Inferior parietal cortex (tissue), 1 donor: Measurements from ENCODE around the gene CES4A.

ENCODE experiments used
- DNase-seq: peaks from one replicate; pipeline ENCODE4 v3.0.0-alpha.2; 2016; ENCODE audit errors: extremely low spot score

Gene CES4A

DNA sequence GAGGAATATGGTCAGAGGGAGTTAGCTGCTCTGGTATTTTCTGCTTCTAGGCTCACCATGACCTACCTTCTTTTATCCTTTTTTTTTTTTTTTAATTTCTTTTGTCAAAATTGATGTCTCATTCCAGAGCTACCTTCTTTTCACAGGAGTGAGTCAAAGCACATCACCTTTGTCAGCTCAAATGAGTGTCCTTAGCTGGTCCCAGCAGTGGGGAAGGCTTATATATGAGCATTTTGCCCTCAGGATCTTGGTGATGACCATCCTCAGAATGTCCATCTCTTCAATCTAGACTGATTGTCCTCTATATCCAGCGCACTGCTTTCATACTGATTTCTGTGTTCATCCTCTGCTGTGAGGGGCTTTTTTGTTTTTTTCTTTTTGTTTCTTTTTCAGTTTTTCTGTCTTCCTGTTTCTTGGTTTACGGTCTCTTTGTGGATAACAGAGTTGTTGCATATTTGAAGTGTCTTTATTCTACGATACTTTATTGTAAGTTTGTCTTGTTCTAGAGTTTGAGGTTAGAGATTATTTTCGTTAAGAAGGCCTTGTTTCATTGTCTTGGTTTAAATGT is 65.5 kb downstream of the CES4A start:
- no peak for DNase-seq

DNA sequence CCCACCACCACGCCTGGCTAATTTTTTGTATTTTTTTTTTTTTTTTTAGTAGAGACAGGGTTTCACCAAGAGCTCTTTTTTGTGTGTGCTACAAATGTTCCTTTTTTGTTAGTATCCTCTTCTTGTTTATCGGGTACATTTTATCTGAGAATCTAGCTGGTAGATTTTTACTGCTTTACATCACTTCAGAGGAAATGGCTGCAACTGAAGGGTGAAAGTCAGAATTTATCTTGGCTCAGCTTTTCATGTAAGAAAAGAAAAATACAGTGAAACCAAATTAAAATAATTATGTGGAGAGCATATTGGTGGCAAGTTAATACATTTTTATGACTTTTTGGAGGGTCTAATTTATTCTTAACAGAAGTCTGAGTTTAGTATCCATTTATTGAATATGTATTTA is 66.5 kb downstream of the CES4A start:
- no peak for DNase-seq

DNA sequence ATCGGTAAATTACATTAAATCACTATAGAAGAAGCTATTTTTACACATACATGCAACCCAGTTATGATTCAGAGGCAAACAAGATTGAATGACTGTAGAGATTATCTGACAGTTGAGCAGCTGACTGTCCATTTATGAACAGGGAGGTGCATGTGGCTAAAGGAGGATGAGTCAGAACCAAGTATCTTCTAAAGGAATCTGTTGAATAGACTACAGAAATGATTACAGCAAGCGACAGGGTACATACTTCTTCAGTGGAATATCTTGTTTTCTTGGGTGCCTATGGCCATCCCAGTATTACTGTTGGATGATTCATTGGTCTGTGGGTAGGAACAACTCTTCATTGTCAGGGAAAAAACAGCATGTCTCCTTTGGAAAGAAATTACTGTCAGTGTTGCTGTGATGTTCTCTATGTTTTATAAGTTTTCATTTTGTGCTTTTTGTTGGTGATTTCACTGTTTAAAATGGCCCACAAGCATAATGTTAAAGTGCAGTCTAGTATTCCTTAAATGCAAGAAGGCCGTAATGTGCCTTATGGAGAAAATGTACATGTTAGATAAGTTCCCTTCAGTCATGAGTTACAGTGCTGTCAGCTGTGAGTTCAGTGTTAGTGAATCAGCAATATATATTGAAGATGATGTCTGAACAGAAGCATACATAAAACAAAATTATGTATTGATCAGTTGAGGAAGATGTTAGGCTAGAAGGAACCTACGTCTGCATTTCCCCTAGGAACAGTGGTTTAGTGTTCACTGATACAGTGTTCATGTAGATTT is 67.5 kb downstream of the CES4A start:
- no peak for DNase-seq
